ENCODE data around the gene MYL11. TPM values are rescaled to one million over a fixed set of nuclear protein-coding genes. Genes with fewer than 3 reads are reported as not detected.
A peak's percentile ranks its signal among the peaks of the same experiment; 100 is the strongest.

Gene MYL11
- total RNA-seq, 1 experiment from 2014 or later = 1.4 TPM

GRCh38 chr16:30369938-30370455, 4.6 kb upstream of the MYL11 start:
- intact Hi-C loops (cut with micrococcal nuclease; ENCODE audit: unreplicated experiment) = loop anchor here (2.0 kb wide), 1 partner anchor 35 kb away; no protein-coding TSS in a partner anchor
- POLR2A ChIA-PET (ENCODE audit: unreplicated experiment) = interaction anchor here (0.6 to 0.8 kb wide), 2 partner anchors 23 to 278 kb away, joined by 4 to 14 read pairs; partner anchors contain the start of gene TBX6
- peak overlapping the region; percentile 98 for H3K4me2 ChIP-seq

DNA sequence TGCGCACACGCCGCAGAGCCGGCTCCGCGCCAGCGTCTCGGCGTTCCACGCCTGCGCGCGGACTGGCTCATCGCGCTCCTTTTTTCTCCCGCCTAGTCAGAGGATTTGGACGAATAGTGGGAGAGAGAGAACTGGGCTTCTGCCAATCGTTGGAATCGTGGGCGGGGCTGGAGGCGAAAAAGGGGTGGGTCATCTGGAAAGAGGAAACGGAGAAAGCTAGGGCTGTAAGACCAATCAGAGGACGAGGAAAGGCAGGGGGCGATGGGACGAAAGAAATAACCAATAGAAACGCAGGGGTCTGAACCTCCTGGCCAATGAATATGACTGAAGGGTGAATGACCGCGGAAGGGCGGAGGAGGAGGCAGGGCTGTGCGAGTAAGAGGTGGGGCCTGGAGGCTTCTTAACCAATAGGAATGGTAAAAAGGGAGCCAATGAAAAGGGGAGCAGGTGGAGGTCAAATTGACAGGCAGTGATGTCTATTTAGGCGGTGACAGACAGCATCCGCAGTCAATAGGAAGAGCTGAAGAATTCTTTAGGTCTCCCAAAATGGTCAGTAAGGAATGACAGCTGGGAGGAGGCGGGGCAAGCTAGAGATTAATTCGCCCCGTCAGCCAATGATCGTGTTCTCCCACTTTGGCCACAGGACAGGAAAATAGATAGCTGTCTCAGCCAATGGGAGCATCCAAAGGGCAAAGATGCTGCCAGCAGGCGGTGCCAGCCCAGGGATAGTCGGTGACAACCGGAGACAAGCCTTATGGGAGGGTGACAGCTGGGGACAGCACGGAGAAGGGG, 4.0 kb upstream of the MYL11 start, which contains the start of gene TBC1D10B:
Gene TBC1D10B (minus strand): TSS at position 39 of the 792 bp plus-strand sequence. CDS start 311 bp downstream, outside the sequence.
- no peaks in the 10 kb centered on the region for H3K9me3 ChIP-seq (ENCODE audit: insufficient read depth, low read depth)
- ChIA-PET CTCF (interaction anchor here (0.5 to 1.5 kb wide), 11 partner anchors 10 to 288 kb away, joined by 3 to 8 read pairs (median 4); partner anchors contain the start of genes CD2BP2, DCTPP1, FBRS and PRR14), POLR2A (ENCODE audit: unreplicated experiment) (interaction anchor here (0.5 to 1.3 kb wide), 20 partner anchors 11 to 1761 kb away, joined by 3 to 44 read pairs (median 5); partner anchors contain the start of genes CD2BP2, PPP4C, SEZ6L2 and SULT1A1)
- H3F3A ChIP-seq (ENCODE audit: insufficient read depth, low read depth) = peaks cover 11% of the 10 kb centered on the region
- peaks cover 36% of the 10 kb centered on the region for H4K20me1 ChIP-seq (ENCODE audit: insufficient read depth)
- no peaks in the 10 kb centered on the region for H3K27me3 ChIP-seq (ENCODE audit: insufficient read depth, low read depth)
- H3K4me1 ChIP-seq (replicated peaks; ENCODE audit: insufficient read depth) = peaks cover 22% of the 10 kb centered on the region
- H3K4me2 ChIP-seq = peak within 1 kb of the TSS; percentile 98
- BruUV-seq (replicated peaks) = no TSS peak
- H3K27ac ChIP-seq = no peak within 1 kb of the TSS
- peak within 1 kb of the TSS; percentile 69 for H2AFZ ChIP-seq
- peaks cover 42% of the 10 kb centered on the region for H3K79me2 ChIP-seq (ENCODE audit: low read depth)
- H3K4me3 ChIP-seq = peak within 1 kb of the TSS; percentile 75
- DNase-seq = peak; percentile 100
- 0 out of 2 replicates have a peak, but pooled peaks cover 6% of the 10 kb centered on the region for H3K36me3 ChIP-seq (ENCODE audit: low read depth)
- intact Hi-C loops (cut with micrococcal nuclease; ENCODE audit: unreplicated experiment) = loop anchor here (2.0 kb wide), 1 partner anchor 36 kb away; no protein-coding TSS in a partner anchor
- no peaks in the 10 kb centered on the region for H3K9me2 ChIP-seq (ENCODE audit: insufficient read depth)
- no peak for TF ChIP-seq EZH2 (IDR thresholded peaks at IDR 0.05; ENCODE audit: low read depth)
- TF ChIP-seq CTCF (conservative IDR thresholded peaks at IDR 0.05) = no peak; the same call in 1 of the 2 replicates

More at GRCh38 chr16:30369938-30370455, 4.6 kb upstream of the MYL11 start:
- H3K9me3 ChIP-seq (ENCODE audit: insufficient read depth, low read depth) = no peaks in the 10 kb centered on the region
- no peak overlapping the region for H2AFZ ChIP-seq
- H3K27ac ChIP-seq = no peak overlapping the region
- peaks cover 9% of the 10 kb centered on the region; the same call in 1 of the 2 replicates for H3K36me3 ChIP-seq (ENCODE audit: low read depth)
- H3K4me1 ChIP-seq (replicated peaks; ENCODE audit: insufficient read depth) = peaks cover 22% of the 10 kb centered on the region
- H3K79me2 ChIP-seq (ENCODE audit: low read depth) = peaks cover 49% of the 10 kb centered on the region
- no peaks in the 10 kb centered on the region for H3K27me3 ChIP-seq (ENCODE audit: insufficient read depth, low read depth)
- H3K4me3 ChIP-seq = peak overlapping the region; percentile 75
- DNase-seq = no peak
- peaks cover 11% of the 10 kb centered on the region for H3F3A ChIP-seq (ENCODE audit: insufficient read depth, low read depth)
- H4K20me1 ChIP-seq (ENCODE audit: insufficient read depth) = peaks cover 37% of the 10 kb centered on the region
- CTCF ChIA-PET = interaction anchor here (1.0 to 1.4 kb wide), 3 partner anchors 25 to 39 kb away, joined by 3 to 5 read pairs (median 3); partner anchors contain the start of genes ZNF48 and ZNF771
- no TSS peak for BruUV-seq (replicated peaks)
- TF ChIP-seq CTCF (conservative IDR thresholded peaks at IDR 0.05) (no peak), EZH2 (IDR thresholded peaks at IDR 0.05; ENCODE audit: low read depth) (no peak)
- H3K9me2 ChIP-seq (ENCODE audit: insufficient read depth) = no peaks in the 10 kb centered on the region

- no peaks in the 10 kb centered on the region for H3K9me2 ChIP-seq (ENCODE audit: insufficient read depth)
- H3K36me3 ChIP-seq (ENCODE audit: low read depth) = 0 out of 2 replicates have a peak, but pooled peaks cover 3% of the 10 kb centered on the region
- POLR2A ChIA-PET (ENCODE audit: unreplicated experiment) = interaction anchor here (0.5 to 1.3 kb wide), 10 partner anchors 16 to 1761 kb away, joined by 4 to 44 read pairs (median 6); partner anchors contain the start of genes CD2BP2, PPP4C, SEZ6L2 and SULT1A1
- DNase-seq = no peak
- peak overlapping the region; percentile 69 for H2AFZ ChIP-seq
- peaks cover 31% of the 10 kb centered on the region for H4K20me1 ChIP-seq (ENCODE audit: insufficient read depth)
- no peaks in the 10 kb centered on the region for H3K9me3 ChIP-seq (ENCODE audit: insufficient read depth, low read depth)
- H3K4me2 ChIP-seq = peak overlapping the region; percentile 79
- no peak overlapping the region for H3K27ac ChIP-seq
- peaks cover 23% of the 10 kb centered on the region for H3K4me1 ChIP-seq (replicated peaks; ENCODE audit: insufficient read depth)
- intact Hi-C loops (cut with micrococcal nuclease; ENCODE audit: unreplicated experiment) = loop anchor here (2.0 kb wide), 1 partner anchor 37 kb away; no protein-coding TSS in a partner anchor
- peak overlapping the region; percentile 48; the same call in 1 of the 2 replicates for H3K4me3 ChIP-seq
- TF ChIP-seq CTCF (conservative IDR thresholded peaks at IDR 0.05) = no peak
- no peak for TF ChIP-seq EZH2 (IDR thresholded peaks at IDR 0.05; ENCODE audit: low read depth)
- BruUV-seq (replicated peaks) = TSS peak; percentile 42
- H3K79me2 ChIP-seq (ENCODE audit: low read depth) = peaks cover 35% of the 10 kb centered on the region
- no peaks in the 10 kb centered on the region for H3K27me3 ChIP-seq (ENCODE audit: insufficient read depth, low read depth)
- CTCF ChIA-PET = interaction anchor here (0.6 to 1.5 kb wide), 10 partner anchors 11 to 287 kb away, joined by 3 to 5 read pairs (median 4); partner anchors contain the start of genes CD2BP2, DCTPP1, FBRS and TBX6
- H3F3A ChIP-seq (ENCODE audit: insufficient read depth, low read depth) = peaks cover 11% of the 10 kb centered on the region
Measured at GRCh38 chr16:30371248-30371816, 3.3 kb upstream of the MYL11 start.
